Activated CD4-positive, alpha-beta memory T cell treated with anti-CD3 and anti-CD28 coated beads for 36 hours (primary cell): ENCODE results near the gene CLCN7. TPM values are rescaled to one million over a fixed set of nuclear protein-coding genes. Genes with fewer than 3 reads are reported as not detected.
"Not testable (repeated sequence)": the region's sequence is repeated elsewhere in the genome, so short reads cannot be mapped to it uniquely, and the experiment has no call there.

Experiments used
- CTCF ChIA-PET: fragments of 350-600 bp; sonication (Branson Sonifier 250); formaldehyde crosslinking; loops from one replicate; lab custom pipeline; 2021; ENCODE audit warnings: antibody characterized with exemption, inconsistent platforms; lab: Charles Lee
- POLR2A ChIA-PET: fragments of 350-600 bp; sonication (Branson Sonifier 250); formaldehyde crosslinking; loops from one replicate; lab custom pipeline; 2021; ENCODE audit warnings: antibody characterized with exemption; lab: Charles Lee
- DNase-seq: peaks from one replicate; pipeline ENCODE4 v3.0.0-alpha.2; 2020
- H3K27ac Mint-ChIP-seq: one replicate; pipeline ENCODE4 v1.8.0; 2021; ENCODE audit warnings: mixed read lengths
- H3K27me3 Mint-ChIP-seq: one replicate; pipeline ENCODE4 v1.8.0; 2021; ENCODE audit warnings: mixed read lengths
- H3K36me3 Mint-ChIP-seq: one replicate; pipeline ENCODE4 v1.8.0; 2021; ENCODE audit warnings: mixed read lengths
- H3K4me1 Mint-ChIP-seq: one replicate; pipeline ENCODE4 v1.8.0; 2021; ENCODE audit warnings: low read depth, mixed read lengths
- H3K4me3 Mint-ChIP-seq: one replicate; pipeline ENCODE4 v1.8.0; 2021; ENCODE audit warnings: mild to moderate bottlenecking, mixed read lengths
- H3K9me3 Mint-ChIP-seq: one replicate; pipeline ENCODE4 v1.8.0; 2021; ENCODE audit warnings: mixed read lengths
- intact Hi-C: fragments of 100-400 bp; cut with micrococcal nuclease; formaldehyde crosslinking; loops from one replicate; pipeline ENCODE4 v1.15.1; 2023
- total RNA-seq, 2 experiments: library from RNA; stranded (reverse); gene quantifications; one replicate each; pipeline ENCODE4 v1.2.3, GENCODE V29; 2021

Gene CLCN7
- total RNA-seq, 2 experiments from 2014 or later: 27.1 to 33.6 TPM

DNA sequence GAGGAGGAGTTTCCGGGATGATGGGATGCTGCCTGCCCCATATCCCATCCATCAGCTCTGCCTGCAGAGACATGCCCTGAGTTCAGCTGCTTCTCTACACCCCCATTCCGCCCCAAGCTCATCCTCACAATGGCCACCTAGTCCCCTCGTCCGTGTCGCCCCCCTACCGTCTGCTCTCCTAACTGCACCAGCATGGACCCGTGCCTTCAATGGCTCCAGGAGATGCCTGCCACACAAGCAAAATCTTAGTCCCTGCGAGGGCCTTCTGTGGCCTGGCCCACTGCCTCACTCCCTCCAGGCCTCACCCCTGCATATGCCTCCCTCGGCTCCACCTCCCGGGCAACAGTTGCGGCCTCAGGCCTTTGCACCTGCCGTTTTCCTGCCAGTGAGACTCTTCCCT is 16.5 kb upstream of the CLCN7 start:
- Mint-ChIP-seq H3K27me3 (no peaks in the 10 kb centered on the region), H3K9me3 (no peaks in the 10 kb centered on the region), H3K4me1 (peaks cover 15% of the 10 kb centered on the region), H3K4me3 (no peak overlapping the region), H3K36me3 (peaks cover 11% of the 10 kb centered on the region), H3K27ac (no peak overlapping the region)
- no peak for DNase-seq
- ChIA-PET CTCF (no interaction called here), POLR2A (interaction anchor here (1.1 kb wide), 1 partner anchor 16 kb away, joined by 3 read pairs; no protein-coding TSS in a partner anchor)
- intact Hi-C loops: loop anchor here (5.0 kb wide), 1 partner anchor 41 kb away; the partner anchor contains the start of gene TMEM204

DNA sequence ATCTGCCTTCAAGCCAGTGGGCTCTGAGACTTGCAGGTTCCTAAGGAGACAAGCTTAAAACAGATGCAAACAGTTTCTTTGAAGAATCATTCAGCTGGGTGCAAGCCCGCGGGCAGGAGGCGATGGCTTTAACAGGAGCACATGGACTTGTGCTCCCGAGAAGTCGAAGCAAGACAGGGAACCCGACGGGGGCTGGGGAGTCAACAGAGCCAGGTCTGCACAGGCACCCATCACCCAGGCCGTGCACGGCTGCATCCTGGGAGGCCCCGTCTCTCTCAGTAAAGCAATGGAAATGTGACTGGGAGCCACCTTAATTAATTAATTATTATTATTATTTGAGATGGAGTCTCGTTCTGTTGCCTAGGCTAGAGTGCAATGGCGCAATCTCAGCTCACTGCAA is 14.2 kb upstream of the CLCN7 start:
- Mint-ChIP-seq H3K9me3 (no peaks in the 10 kb centered on the region), H3K4me1 (peaks cover 10% of the 10 kb centered on the region), H3K27ac (no peak overlapping the region), H3K27me3 (no peaks in the 10 kb centered on the region), H3K36me3 (no peaks in the 10 kb centered on the region), H3K4me3 (no peak overlapping the region)
- no peak for DNase-seq
- intact Hi-C loops: no loop called here
- ChIA-PET POLR2A (no interaction called here), CTCF (no interaction called here)

DNA sequence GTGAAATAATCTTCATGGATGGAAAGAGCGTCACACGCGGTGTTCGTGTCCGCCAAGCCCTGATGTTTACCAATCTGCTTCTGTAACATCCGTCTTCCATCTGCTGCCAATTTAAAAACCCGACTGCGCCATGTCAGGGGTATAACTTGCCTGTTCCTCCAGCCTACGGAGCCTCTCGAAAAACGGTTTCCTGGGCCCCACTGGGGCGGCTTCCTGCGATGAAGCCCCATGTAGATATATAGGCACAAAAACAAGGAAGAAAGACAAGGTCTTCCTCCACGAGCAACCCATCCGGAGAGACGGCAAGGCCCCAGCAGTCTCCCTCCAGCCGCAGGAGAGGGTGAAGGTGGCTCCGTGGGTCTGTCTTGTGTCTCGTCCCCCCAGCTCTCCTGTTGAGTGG is 13.8 kb upstream of the CLCN7 start, which contains the start of gene PTX4:
PTX4 (minus strand) TSS at position 326 of the 400 bp plus-strand sequence; CDS start at position 291, 35 bp downstream.
- H3K9me3 Mint-ChIP-seq: no peaks in the 10 kb centered on the region
- no peaks in the 10 kb centered on the region for H3K27me3 Mint-ChIP-seq
- no peak within 1 kb of the TSS for H3K27ac Mint-ChIP-seq
- intact Hi-C loops: no loop called here
- no peak within 1 kb of the TSS for H3K4me3 Mint-ChIP-seq
- H3K36me3 Mint-ChIP-seq: no peaks in the 10 kb centered on the region
- CTCF ChIA-PET: no interaction called here
- peaks cover 8% of the 10 kb centered on the region for H3K4me1 Mint-ChIP-seq
- POLR2A ChIA-PET: no interaction called here
- DNase-seq: no peak

DNA sequence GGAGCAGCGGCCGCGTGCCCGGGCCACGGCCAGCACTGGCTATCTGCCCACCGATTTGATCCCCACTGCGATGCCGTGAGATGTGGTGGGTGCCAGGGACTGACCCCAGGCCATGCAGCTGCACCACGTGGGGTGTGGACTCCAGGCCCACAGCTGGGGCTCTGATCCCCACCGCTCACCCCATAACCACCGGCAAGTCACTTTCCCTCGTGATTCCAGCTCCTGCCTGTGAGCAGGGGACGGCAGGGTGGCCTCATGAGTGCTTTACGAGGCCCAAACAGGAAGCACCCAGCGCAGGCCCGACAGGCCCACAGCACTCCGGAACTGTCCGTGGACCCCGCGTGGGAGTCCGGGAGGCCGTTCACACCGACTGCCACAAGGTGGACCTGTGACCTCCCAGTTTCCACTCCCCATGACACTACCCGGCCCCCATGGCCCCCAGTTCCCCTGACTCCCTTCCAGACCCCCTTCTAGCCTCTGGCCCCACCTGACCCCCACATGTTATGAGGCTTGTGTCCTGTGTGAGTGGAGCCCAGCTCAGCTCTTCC is 13.3 kb upstream of the CLCN7 start:
- H3K4me1 Mint-ChIP-seq: peaks cover 8% of the 10 kb centered on the region
- no peak for DNase-seq
- intact Hi-C loops: no loop called here
- no peaks in the 10 kb centered on the region for H3K27me3 Mint-ChIP-seq
- H3K4me3 Mint-ChIP-seq: no peak overlapping the region
- POLR2A ChIA-PET: no interaction called here
- no peak overlapping the region for H3K27ac Mint-ChIP-seq
- no peaks in the 10 kb centered on the region for H3K36me3 Mint-ChIP-seq
- CTCF ChIA-PET: no interaction called here
- no peaks in the 10 kb centered on the region for H3K9me3 Mint-ChIP-seq

DNA sequence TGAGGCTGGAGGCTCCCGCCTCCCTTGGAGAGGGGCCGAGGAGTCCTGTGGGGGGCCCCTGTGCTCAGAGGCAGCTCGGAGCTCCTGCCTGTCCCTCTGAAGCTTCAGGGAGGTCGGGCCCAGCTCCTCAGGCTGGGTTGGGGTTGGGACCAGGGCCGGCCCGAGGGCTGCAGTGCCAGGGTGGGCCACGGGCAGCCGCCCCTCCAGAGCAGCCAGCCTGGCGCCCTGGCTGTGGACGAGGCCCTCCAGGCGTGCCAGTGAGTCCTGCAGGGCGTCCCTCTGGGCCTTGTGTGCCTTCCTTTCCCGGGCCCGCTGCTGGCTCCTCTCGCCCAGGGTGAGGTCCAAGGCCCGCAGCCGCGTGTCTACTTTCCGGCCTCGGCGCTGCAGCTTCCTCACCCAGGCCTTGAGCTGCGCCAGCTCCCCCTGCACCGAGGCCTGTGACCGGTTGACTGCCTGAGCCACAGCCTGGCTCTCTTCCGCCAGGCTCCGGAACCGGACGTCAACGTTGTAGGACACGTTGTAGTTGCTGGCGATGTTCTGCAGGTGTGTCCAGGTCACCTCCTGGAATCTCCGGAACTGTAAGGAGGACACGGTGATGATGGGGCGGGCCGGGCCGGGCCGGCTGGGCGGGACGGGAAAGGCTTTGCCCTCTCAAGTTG is 12.7 kb upstream of the CLCN7 start:
- CTCF ChIA-PET: no interaction called here
- POLR2A ChIA-PET: no interaction called here
- intact Hi-C loops: no loop called here
- H3K27me3 Mint-ChIP-seq: no peaks in the 10 kb centered on the region
- H3K36me3 Mint-ChIP-seq: no peaks in the 10 kb centered on the region
- no peak overlapping the region for H3K4me3 Mint-ChIP-seq
- DNase-seq: no peak
- no peak overlapping the region for H3K27ac Mint-ChIP-seq
- no peaks in the 10 kb centered on the region for H3K9me3 Mint-ChIP-seq
- peaks cover 3% of the 10 kb centered on the region for H3K4me1 Mint-ChIP-seq

DNA sequence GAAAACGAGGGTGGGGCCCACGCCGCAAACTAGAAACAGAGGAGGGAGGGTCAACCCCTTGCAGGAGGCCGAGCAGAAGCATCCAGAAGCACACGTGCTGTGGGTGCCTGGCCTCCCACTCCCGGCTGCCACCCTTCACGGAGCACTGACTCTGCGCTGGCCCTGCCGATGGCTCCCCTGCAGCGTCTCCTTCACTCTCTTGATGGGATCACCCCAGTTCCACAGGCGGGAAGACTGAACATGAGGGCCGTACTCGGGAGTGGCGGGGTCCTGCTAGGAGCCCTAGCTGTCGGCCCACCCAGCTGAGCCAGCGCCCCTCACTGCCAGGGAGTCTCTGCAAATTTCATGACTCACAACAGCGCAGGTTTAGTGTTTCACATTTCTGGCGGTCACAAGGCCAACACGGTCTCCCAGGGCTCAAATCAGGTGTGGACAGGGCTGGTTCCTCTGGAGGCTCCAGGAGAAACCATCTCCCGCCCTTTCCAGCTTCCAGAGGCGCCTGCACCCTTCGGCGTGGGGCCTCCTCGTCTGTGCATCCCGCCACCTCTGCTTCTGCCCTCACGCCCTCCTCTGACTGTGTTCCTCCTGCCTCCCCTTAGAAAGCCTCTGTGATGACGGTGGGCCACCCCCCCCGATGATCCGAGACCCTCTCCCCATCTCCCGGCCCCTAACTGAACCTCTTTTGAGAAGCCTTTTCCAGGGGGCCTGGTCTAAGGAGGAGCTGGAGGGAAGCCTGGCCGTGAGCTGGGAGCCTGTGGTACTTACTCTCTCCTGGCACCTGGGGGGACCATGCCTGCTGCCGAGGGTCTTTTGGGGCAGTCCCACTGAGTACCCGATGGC is 11.9 kb upstream of the CLCN7 start:
- H3K27ac Mint-ChIP-seq: no peak overlapping the region
- ChIA-PET POLR2A (no interaction called here), CTCF (no interaction called here)
- DNase-seq: no peak
- no peaks in the 10 kb centered on the region for H3K36me3 Mint-ChIP-seq
- intact Hi-C loops: no loop called here
- no peaks in the 10 kb centered on the region for H3K4me1 Mint-ChIP-seq
- no peak overlapping the region for H3K4me3 Mint-ChIP-seq
- H3K9me3 Mint-ChIP-seq: no peaks in the 10 kb centered on the region
- no peaks in the 10 kb centered on the region for H3K27me3 Mint-ChIP-seq

DNA sequence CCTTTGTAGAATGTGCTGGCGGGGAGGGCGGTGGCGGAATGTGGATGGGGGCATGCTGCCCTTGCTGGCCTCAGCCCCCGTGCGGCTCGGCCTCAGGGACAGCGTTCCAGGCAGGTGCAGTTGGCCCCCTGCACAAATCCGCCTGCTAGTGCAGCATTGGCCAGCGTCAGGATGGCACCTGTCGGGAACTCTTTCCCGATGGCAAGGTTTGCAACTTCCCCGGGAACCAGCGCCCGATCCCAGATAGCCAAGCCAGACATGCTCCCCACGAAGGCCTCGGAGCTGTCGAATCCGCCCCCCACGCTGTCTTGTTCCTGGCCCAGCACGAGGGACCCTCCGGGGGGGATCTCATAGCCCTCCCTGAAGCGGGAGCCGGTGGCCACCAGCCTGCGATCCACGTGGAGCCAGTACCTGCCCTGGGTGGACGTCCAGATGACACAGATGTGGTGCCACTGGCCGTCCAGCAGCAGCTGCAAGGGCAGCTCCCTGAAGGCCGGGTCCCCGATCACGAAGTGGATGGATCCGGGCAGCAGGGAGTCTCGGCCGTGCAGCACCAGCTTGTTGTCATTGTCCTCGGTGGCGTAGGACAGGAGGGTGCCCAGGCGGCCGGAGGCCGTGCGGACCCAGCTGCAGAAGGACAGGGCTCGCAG is 11.1 kb upstream of the CLCN7 start:
- ChIA-PET POLR2A (no interaction called here), CTCF (no interaction called here)
- Mint-ChIP-seq H3K27ac (no peak overlapping the region), H3K4me3 (no peak overlapping the region), H3K4me1 (no peaks in the 10 kb centered on the region), H3K27me3 (no peaks in the 10 kb centered on the region), H3K36me3 (no peaks in the 10 kb centered on the region), H3K9me3 (no peaks in the 10 kb centered on the region)
- intact Hi-C loops: no loop called here
- no peak for DNase-seq

DNA sequence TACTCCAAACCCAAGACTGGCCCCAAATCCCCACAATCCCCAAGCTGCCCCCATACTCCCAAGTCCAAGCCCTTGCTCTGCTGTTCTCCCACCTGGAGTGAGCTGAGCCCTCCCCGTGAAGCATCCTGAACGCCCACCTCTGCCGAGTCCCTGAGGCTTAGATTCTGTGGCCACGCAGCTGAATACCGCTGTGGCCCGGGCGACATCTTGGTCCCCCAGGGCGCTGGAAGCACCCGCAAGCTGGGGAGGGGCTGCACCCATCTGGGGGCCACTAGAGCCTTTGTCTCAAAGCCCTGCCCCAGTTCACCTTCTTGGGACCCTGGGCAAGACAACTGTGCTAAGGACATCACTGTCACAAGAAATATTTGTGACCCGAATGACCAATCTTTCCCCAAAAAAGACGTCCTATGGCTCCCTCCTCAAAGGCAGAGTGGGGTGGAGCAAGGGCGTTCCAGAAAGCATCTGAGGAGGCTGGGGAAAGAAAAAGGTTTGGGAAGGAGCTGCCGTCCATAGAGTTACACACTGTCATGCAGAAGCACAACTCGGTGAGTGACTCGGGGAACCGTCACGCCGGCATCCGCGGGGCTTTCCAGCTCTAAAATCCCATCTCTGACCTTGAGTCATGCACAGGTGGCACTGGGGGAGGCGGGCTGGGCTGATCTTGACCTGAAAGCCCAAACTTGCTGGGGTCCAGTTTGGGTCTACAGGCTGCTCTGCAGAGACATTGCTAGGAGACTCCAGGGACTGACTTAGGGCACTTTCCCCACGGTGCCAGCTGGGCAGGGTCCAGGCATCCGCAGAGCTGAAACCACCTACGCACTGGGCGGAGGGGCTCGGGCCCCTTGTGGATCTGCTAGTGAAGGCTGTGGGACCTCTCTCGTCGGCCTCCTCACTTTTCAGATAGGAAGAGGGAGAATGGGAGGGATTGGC is 7.3 kb upstream of the CLCN7 start:
- Mint-ChIP-seq H3K27ac (no peak overlapping the region), H3K36me3 (no peaks in the 10 kb centered on the region), H3K4me3 (no peak overlapping the region), H3K27me3 (no peaks in the 10 kb centered on the region), H3K9me3 (no peaks in the 10 kb centered on the region), H3K4me1 (no peaks in the 10 kb centered on the region)
- POLR2A ChIA-PET: interaction anchor here (0.5 kb wide), 1 partner anchor 13 kb away, joined by 3 read pairs; no protein-coding TSS in a partner anchor
- CTCF ChIA-PET: no interaction called here
- intact Hi-C loops: no loop called here
- DNase-seq: no peak

DNA sequence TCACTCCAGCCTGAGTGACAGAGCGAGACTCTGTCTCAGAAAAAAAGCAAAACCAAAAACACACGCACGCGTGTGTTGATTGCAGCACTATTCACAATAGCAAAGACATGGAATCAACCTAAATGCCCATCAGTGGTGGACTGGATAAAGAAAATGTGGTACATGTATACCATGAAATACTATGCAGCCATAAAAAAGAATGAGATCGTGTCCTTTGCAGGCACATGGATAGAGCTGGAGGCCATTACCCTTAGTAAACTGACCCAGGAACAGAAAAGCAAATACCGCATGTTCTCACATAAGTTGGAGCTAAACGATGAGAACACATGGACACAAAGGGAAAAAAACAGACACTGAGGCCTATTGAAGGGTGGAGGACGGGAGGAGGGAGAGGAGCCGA is 4.1 kb upstream of the CLCN7 start:
- H3K27me3 Mint-ChIP-seq, intact Hi-C loops, H3K4me3 Mint-ChIP-seq, POLR2A ChIA-PET, CTCF ChIA-PET, DNase-seq, H3K27ac Mint-ChIP-seq, H3K36me3 Mint-ChIP-seq, H3K9me3 Mint-ChIP-seq: not testable (repeated sequence)
- peaks cover 11% of the 10 kb centered on the region for H3K4me1 Mint-ChIP-seq

DNA sequence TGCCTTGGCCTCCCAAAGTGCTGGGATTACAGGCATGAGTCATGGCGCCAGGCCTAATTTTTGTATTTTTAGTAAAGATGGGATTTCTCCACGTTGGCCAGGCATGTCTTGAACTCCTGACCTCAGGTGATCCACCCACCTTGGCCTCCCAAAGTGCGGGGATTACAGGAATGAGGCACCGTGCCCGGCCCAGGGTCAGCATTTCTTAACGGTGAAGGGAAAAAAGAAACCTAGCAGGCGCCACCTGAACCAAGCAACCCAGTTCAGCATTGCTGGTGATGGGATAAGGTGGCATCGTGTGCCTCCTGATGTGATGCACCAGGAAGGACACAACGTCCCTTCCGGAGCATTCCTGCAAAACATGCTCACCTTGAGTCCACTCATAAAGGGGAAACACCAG is 2.2 kb upstream of the CLCN7 start:
- CTCF ChIA-PET: interaction anchor here (0.7 kb wide), 1 partner anchor 19 kb away, joined by 4 read pairs; no protein-coding TSS in a partner anchor

DNA sequence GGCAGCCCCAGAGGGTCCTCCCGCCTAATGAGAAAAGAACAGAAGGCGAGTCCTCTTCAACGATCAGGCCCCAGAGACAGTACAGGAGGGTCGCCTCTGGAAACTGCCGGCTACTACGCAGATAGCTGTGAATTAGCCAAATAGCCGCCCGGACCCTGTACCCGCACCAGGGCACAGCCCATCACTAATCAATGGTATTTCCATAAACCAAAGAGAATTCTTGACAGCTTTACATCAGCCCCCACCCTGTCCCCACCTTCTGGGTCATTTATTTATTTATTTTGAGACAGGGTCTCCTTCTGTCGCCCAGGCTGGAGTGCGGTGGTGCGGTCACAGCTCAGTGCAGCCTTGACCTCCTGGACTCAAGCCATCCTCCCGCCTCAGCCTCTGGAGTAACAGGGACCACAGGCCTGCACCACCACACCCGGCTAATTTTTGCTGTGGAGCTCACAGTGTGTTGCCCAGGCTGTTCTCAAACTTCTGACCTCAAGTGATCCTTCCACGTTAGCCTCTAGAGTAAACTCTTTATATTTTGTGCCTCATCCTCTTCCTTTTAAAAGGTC is 805 bp upstream of the CLCN7 start:
- POLR2A ChIA-PET: interaction anchor here (1.1 to 1.5 kb wide), 2 partner anchors 16 to 202 kb away, joined by 3 read pairs; partner anchors contain the start of gene JPT2
- CTCF ChIA-PET: interaction anchor here (0.8 kb wide), 1 partner anchor 68 kb away, joined by 5 read pairs; no protein-coding TSS in a partner anchor
- intact Hi-C loops: no loop called here
- no peak for DNase-seq
- H3K27ac Mint-ChIP-seq: peak overlapping the region; percentile 80
- no peaks in the 10 kb centered on the region for H3K9me3 Mint-ChIP-seq
- H3K36me3 Mint-ChIP-seq: peaks cover 1% of the 10 kb centered on the region
- H3K4me3 Mint-ChIP-seq: peak overlapping the region; percentile 82
- peaks cover 25% of the 10 kb centered on the region for H3K4me1 Mint-ChIP-seq
- no peaks in the 10 kb centered on the region for H3K27me3 Mint-ChIP-seq

More for the DNA sequence above, 2.2 kb upstream of the CLCN7 start:
- H3K4me3 Mint-ChIP-seq: no peak overlapping the region
- no peaks in the 10 kb centered on the region for H3K9me3 Mint-ChIP-seq
- no peak overlapping the region for H3K27ac Mint-ChIP-seq
- DNase-seq: no peak
- POLR2A ChIA-PET: no interaction called here
- intact Hi-C loops: no loop called here
- H3K36me3 Mint-ChIP-seq: peaks cover 1% of the 10 kb centered on the region
- H3K27me3 Mint-ChIP-seq: no peaks in the 10 kb centered on the region
- peaks cover 16% of the 10 kb centered on the region for H3K4me1 Mint-ChIP-seq
